Effector memory CD4-positive, alpha-beta T cell (primary cell): Measurements from ENCODE around the gene SETD5.

Experiments
- DNase-seq, 3 donors: peaks; one replicate each; pipeline ENCODE4 v3.0.0-alpha.2; 2020
- H3K27ac ChIP-seq: 2 replicates; pipeline ENCODE4 v1.7.0; 2013; ENCODE audit warnings: mild to moderate bottlenecking, low read length, moderate library complexity; ENCODE audit not compliant: insufficient read depth, poor library complexity, severe bottlenecking
- H3K27me3 ChIP-seq: replicated peaks from 2 replicates; pipeline ENCODE4 v1.7.0; 2013; ENCODE audit warnings: mild to moderate bottlenecking, low read length; ENCODE audit not compliant: insufficient read depth, control insufficient read depth, poor library complexity, severe bottlenecking
- H3K36me3 ChIP-seq: 2 replicates; pipeline ENCODE4 v1.7.0; 2013; ENCODE audit warnings: mild to moderate bottlenecking, low read length, moderate library complexity; ENCODE audit not compliant: control insufficient read depth, insufficient read depth
- H3K4me1 ChIP-seq: 2 replicates; pipeline ENCODE4 v1.7.0; 2013; ENCODE audit warnings: low read length, mild to moderate bottlenecking; ENCODE audit not compliant: control insufficient read depth, insufficient read depth, poor library complexity, severe bottlenecking
- H3K4me3 ChIP-seq: 2 replicates; pipeline ENCODE4 v1.7.0; 2013; ENCODE audit warnings: low read length, low read depth, mild to moderate bottlenecking; ENCODE audit not compliant: insufficient read depth, poor library complexity, severe bottlenecking
- H3K9me3 ChIP-seq: 2 replicates; pipeline ENCODE4 v1.7.0; 2013; ENCODE audit warnings: mild to moderate bottlenecking, low read length, moderate library complexity; ENCODE audit not compliant: control insufficient read depth

The SETD5 gene

DNA sequence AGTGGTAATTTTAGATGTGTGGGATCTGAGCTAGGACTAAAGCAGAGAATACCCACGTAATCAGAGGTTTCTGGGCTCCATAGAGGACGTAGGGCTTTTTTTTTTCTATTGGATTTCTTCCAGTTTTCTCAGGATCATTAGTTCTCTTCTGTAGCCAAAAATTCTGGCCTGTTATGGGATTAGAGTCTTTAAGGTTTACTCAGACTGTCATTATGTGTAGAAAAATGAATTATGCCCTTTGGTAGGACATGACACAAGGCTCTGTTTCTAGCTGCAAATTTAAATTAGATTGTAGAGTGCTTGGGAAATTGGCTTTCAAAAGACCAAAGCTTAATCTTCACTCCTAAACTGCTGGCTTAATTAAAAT, 1.9 kb downstream of the SETD5 start:
- peak overlapping the region; percentile 97 for H3K4me3 ChIP-seq
- H3K9me3 ChIP-seq = no peaks in the 10 kb centered on the region
- H3K27me3 ChIP-seq = no peaks in the 10 kb centered on the region
- H3K4me1 ChIP-seq = peaks cover 31% of the 10 kb centered on the region
- no peaks in the 10 kb centered on the region for H3K36me3 ChIP-seq
- no peak for DNase-seq
- H3K27ac ChIP-seq = peak overlapping the region; percentile 96

DNA sequence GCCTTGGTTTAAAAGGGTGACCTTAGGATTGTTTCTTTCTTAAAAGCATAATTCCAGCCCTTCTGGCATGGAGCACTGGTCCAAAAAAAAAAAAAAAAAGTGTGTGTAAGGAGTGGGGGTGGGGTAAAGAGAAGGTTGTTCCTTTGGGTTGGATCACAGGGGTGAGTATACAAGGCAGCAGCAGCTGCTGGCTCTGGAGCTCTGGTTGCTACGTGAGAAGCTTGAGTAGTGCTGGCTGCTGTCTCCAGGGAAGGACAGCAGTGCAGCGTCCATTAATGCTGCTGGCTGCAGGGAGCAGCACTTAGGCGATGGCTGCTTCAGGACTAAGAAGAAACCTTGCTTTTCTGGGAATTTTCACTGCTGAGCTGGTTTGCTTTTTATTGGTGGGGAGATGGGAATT, 2.3 kb downstream of the SETD5 start:
- no peak for DNase-seq
- Histone ChIP-seq H3K4me3 (peak overlapping the region; percentile 97), H3K9me3 (no peaks in the 10 kb centered on the region), H3K36me3 (no peaks in the 10 kb centered on the region), H3K27ac (peak overlapping the region; percentile 96), H3K27me3 (no peaks in the 10 kb centered on the region), H3K4me1 (peaks cover 34% of the 10 kb centered on the region)

DNA sequence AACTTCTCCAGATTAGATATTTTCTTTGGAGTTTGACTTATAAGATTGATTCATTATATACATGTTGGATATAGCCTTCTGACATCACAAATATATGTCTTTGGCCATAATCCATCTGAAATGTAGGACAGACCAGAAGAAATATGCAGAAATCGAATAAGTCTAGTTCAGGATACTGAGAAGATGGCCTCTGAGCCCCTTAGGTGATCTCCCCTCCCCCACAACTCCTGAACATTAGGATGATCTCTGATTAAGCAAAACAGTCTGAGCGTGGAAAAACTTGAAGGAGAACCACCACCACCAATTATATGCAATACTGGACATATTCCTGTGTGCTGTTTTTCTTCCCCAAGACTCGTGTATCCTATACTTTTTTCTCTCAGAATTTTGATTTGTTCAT, 3.2 kb downstream of the SETD5 start:
- Histone ChIP-seq H3K27ac (no peak overlapping the region), H3K4me1 (peaks cover 33% of the 10 kb centered on the region), H3K27me3 (no peaks in the 10 kb centered on the region), H3K36me3 (no peaks in the 10 kb centered on the region), H3K9me3 (no peaks in the 10 kb centered on the region), H3K4me3 (no peak overlapping the region)
- DNase-seq = no peak

DNA sequence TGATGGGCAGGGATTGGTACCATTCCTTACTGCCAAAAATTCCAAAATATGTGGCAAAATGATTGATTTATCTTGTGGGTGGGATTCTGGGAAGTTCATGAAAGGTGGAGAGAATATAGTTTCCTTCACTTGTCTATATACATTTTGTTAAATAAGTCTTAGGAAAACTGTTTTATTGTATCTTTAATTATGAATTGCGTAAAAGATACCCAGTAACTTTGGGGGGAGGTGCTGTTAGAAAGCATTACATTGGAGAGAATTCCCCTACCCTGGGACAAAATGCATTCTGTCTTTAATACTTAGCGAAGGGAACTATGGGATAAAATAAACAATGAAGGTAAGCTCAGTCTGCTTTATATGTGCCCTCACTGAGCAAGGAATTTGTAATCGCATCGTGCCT, 4.6 kb downstream of the SETD5 start:
- Histone ChIP-seq H3K4me3 (no peak overlapping the region), H3K36me3 (no peaks in the 10 kb centered on the region), H3K27ac (no peak overlapping the region), H3K27me3 (no peaks in the 10 kb centered on the region), H3K9me3 (no peaks in the 10 kb centered on the region), H3K4me1 (peaks cover 34% of the 10 kb centered on the region)
- no peak for DNase-seq

GRCh38 chr3:9402410-9403228, 5.2 kb downstream of the SETD5 start:
- no peak for DNase-seq
- no peaks in the 10 kb centered on the region for H3K9me3 ChIP-seq
- no peaks in the 10 kb centered on the region for H3K36me3 ChIP-seq
- peaks cover 34% of the 10 kb centered on the region for H3K4me1 ChIP-seq
- H3K4me3 ChIP-seq = no peak overlapping the region
- H3K27ac ChIP-seq = no peak overlapping the region
- no peaks in the 10 kb centered on the region for H3K27me3 ChIP-seq

GRCh38 chr3:9403463-9403862, 6.0 kb downstream of the SETD5 start:
- H3K4me1 ChIP-seq = peaks cover 34% of the 10 kb centered on the region
- H3K4me3 ChIP-seq = no peak overlapping the region
- DNase-seq = no peak
- H3K27me3 ChIP-seq = no peaks in the 10 kb centered on the region
- no peaks in the 10 kb centered on the region for H3K9me3 ChIP-seq
- no peak overlapping the region for H3K27ac ChIP-seq
- no peaks in the 10 kb centered on the region for H3K36me3 ChIP-seq

GRCh38 chr3:9404680-9405079, 7.3 kb downstream of the SETD5 start:
- no peaks in the 10 kb centered on the region for H3K36me3 ChIP-seq

DNA sequence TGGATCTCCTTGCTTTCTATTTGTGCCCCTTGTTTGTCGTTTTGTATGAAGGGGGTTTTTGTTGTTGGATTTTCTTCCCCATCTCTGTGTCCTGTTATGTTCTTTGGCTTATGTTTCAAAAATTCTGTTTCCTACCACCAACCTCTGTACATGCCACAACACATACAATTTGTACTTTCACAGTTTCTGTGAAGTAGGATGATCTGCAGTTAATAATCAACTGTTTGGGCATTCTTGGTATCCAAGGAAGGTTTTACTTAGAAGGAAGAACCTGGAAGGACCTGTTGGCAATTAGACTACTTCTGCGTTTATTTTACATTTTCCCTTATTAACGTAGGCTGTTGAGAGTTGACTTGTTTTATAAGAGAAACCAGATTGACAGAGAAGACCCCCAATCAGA, 8.3 kb downstream of the SETD5 start:
- Histone ChIP-seq H3K9me3 (no peaks in the 10 kb centered on the region), H3K4me1 (peaks cover 18% of the 10 kb centered on the region), H3K27ac (no peak overlapping the region), H3K36me3 (no peaks in the 10 kb centered on the region), H3K27me3 (no peaks in the 10 kb centered on the region), H3K4me3 (no peak overlapping the region)
- no peak for DNase-seq

More at GRCh38 chr3:9404680-9405079, 7.3 kb downstream of the SETD5 start:
- H3K4me1 ChIP-seq = peaks cover 24% of the 10 kb centered on the region
- DNase-seq = no peak
- no peak overlapping the region for H3K4me3 ChIP-seq
- no peak overlapping the region for H3K27ac ChIP-seq
- H3K27me3 ChIP-seq = no peaks in the 10 kb centered on the region
- H3K9me3 ChIP-seq = no peaks in the 10 kb centered on the region

- H3K4me3 ChIP-seq = no peak overlapping the region
- DNase-seq = no peak
- H3K36me3 ChIP-seq = no peaks in the 10 kb centered on the region
- H3K4me1 ChIP-seq = peaks cover 16% of the 10 kb centered on the region
- no peaks in the 10 kb centered on the region for H3K9me3 ChIP-seq
- H3K27ac ChIP-seq = no peak overlapping the region
- H3K27me3 ChIP-seq = no peaks in the 10 kb centered on the region
These were observed 9.6 kb downstream of the SETD5 start for GRCh38 chr3:9406856-9407626.

DNA sequence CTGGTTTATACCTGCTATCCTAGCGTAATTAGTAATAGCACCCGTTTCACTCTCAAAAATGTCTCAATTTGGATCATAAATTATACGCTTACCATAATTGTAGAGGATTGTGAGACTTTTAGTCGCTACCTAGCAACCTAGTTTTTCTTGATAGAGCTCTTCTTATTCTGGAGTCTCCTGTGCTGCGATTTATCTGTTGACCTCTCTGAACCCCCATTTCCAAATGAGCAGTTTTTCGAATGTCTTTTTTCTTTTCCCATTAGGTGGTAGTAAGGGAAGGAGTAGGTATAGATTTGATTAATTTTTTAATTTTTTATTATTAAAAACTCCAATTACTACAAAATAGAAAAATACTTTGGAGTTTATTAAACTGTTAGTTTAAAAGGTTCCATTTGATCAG, 10.6 kb downstream of the SETD5 start:
- H3K9me3 ChIP-seq = no peaks in the 10 kb centered on the region
- no peaks in the 10 kb centered on the region for H3K36me3 ChIP-seq
- peaks cover 16% of the 10 kb centered on the region for H3K4me1 ChIP-seq
- H3K27me3 ChIP-seq = no peaks in the 10 kb centered on the region
- DNase-seq = no peak
- no peak overlapping the region for H3K27ac ChIP-seq
- no peak overlapping the region for H3K4me3 ChIP-seq
